B cell (primary cell): ENCODE measurements around the gene CACNA2D3. TPM values are rescaled to one million over a fixed set of nuclear protein-coding genes. Genes with fewer than 3 reads are reported as not detected.

Experiments
- ATAC-seq: fragments of 200-7000 bp; cut with Tn5 transposase; one replicate; pipeline ENCODE4 v1.10.0; 2021; ENCODE audit warnings: low read depth, mild to moderate bottlenecking, moderate number of reproducible peaks, moderate library complexity
- CTCF ChIA-PET: fragments of 350-600 bp; sonication (Branson Sonifier 250); formaldehyde crosslinking; loops from one replicate; lab custom pipeline; 2021; ENCODE audit warnings: antibody characterized with exemption, inconsistent platforms; lab: Charles Lee
- POLR2A ChIA-PET: fragments of 350-600 bp; sonication (Branson Sonifier 250); formaldehyde crosslinking; loops from one replicate; lab custom pipeline; 2021; ENCODE audit warnings: antibody characterized with exemption; lab: Charles Lee
- DNase-seq: peaks from one replicate; pipeline ENCODE4 v3.0.0; 2013
- H2AFZ ChIP-seq: 2 replicates; pipeline ENCODE4 v1.6.1; 2012; ENCODE audit warnings: mild to moderate bottlenecking, low read depth, low read length; ENCODE audit not compliant: insufficient read depth, poor library complexity, severe bottlenecking
- H3K27ac ChIP-seq, 2 donors: 1 replicate in 1 of 2; 2 replicates in 1 of 2; pipeline ENCODE4 v1.5.1; 2012 to 2013; ENCODE audit warnings: low read length in 2 of 2, mild to moderate bottlenecking in 2 of 2, moderate library complexity in 1 of 2
- H3K27me3 ChIP-seq, 4 experiments: fragments of 200-600 bp in 1 of 4; sonication (generic) in 1 of 4; replicated peaks in 1 of 4; 1 replicate in 2 of 4; 2 replicates in 2 of 4; pipeline versions ENCODE4 v1.6.1 to v1.7.0; 2013 to 2016; ENCODE audit warnings: low read length in 3 of 4, mild to moderate bottlenecking in 2 of 4, mixed read lengths in 1 of 4, moderate library complexity in 1 of 4; ENCODE audit not compliant: insufficient read depth in 4 of 4, control insufficient read depth in 3 of 4; ENCODE audit errors: control extremely low read depth in 1 of 4
- H3K36me3 ChIP-seq, 2 experiments: replicated peaks in 1 of 2; 1 replicate in 1 of 2; 2 replicates in 1 of 2; pipeline versions ENCODE4 v1.6.1 to v1.7.1; 2013; ENCODE audit warnings: low read length in 1 of 2; ENCODE audit not compliant: insufficient read depth in 2 of 2, control insufficient read depth in 1 of 2; ENCODE audit errors: control extremely low read depth in 1 of 2, extremely low read depth in 1 of 2
- H3K4me1 ChIP-seq, 2 donors: fragments of 200-600 bp in 1 of 2; sonication (generic) in 1 of 2; 1 replicate in 1 of 2; 2 replicates in 1 of 2; pipeline versions ENCODE4 v1.5.1 to v1.6.1; 2013 to 2017; ENCODE audit warnings: low read length in 2 of 2; ENCODE audit not compliant: control insufficient read depth in 2 of 2, insufficient read depth in 2 of 2
- H3K4me2 ChIP-seq: replicated peaks from 2 replicates; pipeline ENCODE3; 2012; ENCODE audit warnings: mild to moderate bottlenecking, low read depth, low read length; ENCODE audit not compliant: poor library complexity, severe bottlenecking
- H3K4me3 ChIP-seq, 5 experiments: fragments of 200-600 bp in 1 of 5; sonication (generic) in 1 of 5; 1 replicate in 3 of 5; 2 replicates in 2 of 5; pipeline versions ENCODE4 v1.5.1 to v1.7.0; 2011 to 2016; ENCODE audit warnings: low read length in 4 of 5, mild to moderate bottlenecking in 4 of 5, low read depth in 2 of 5, control low read depth in 1 of 5, moderate library complexity in 1 of 5; ENCODE audit not compliant: insufficient read depth in 1 of 5; ENCODE audit errors: control extremely low read depth in 1 of 5, extremely low read depth in 1 of 5
- H3K79me2 ChIP-seq: fragments of 200-600 bp; sonication (generic); one replicate; pipeline ENCODE4 v1.6.0; 2016; ENCODE audit warnings: low read length; ENCODE audit not compliant: control insufficient read depth, insufficient read depth
- H3K9ac ChIP-seq: fragments of 200-600 bp; sonication (generic); 2 replicates; pipeline ENCODE4 v1.6.1; 2017; ENCODE audit warnings: mild to moderate bottlenecking, low read length, moderate library complexity
- H3K9me3 ChIP-seq, 3 donors: one replicate each; pipeline versions ENCODE4 v1.6.1 to v1.7.1; 2013; ENCODE audit warnings: low read length in 2 of 3; ENCODE audit not compliant: control insufficient read depth in 2 of 3, insufficient read depth in 1 of 3; ENCODE audit errors: control extremely low read depth in 1 of 3
- H4K20me1 ChIP-seq: 2 replicates; pipeline ENCODE4 v1.6.0; 2012; ENCODE audit warnings: mild to moderate bottlenecking, low read length; ENCODE audit not compliant: insufficient read depth, control insufficient read depth, poor library complexity, severe bottlenecking
- H3K27ac Mint-ChIP-seq: one replicate; pipeline ENCODE4 v1.8.0; 2021; ENCODE audit warnings: mixed read lengths
- H3K27me3 Mint-ChIP-seq: one replicate; pipeline ENCODE4 v1.8.0; 2021; ENCODE audit warnings: mixed read lengths
- H3K4me1 Mint-ChIP-seq: one replicate; pipeline ENCODE4 v1.8.0; 2021; ENCODE audit warnings: mixed read lengths
- H3K4me3 Mint-ChIP-seq: one replicate; pipeline ENCODE4 v1.8.0; 2021; ENCODE audit warnings: mixed read lengths
- H3K9me3 Mint-ChIP-seq: one replicate; pipeline ENCODE4 v1.8.0; 2022; ENCODE audit warnings: mixed read lengths; ENCODE audit not compliant: insufficient read depth
- CTCF ChIP-seq: fragments of 200-600 bp; IDR thresholded peaks from one replicate; pipeline ENCODE4 v1.8.0; 2022; ENCODE audit warnings: antibody characterized with exemption, mild to moderate bottlenecking
- EZH2 ChIP-seq: IDR thresholded peaks from 2 replicates; pipeline ENCODE4 v1.6.1; 2012; ENCODE audit warnings: borderline replicate concordance, low read depth, mild to moderate bottlenecking, moderate library complexity, low read length; ENCODE audit not compliant: insufficient read depth, poor library complexity, severe bottlenecking
- WGBS: methylation state at CpG from one replicate; pipeline ENCODE4 v1.1.5; 2013; ENCODE audit warnings: missing lambda C conversion rate; ENCODE audit not compliant: insufficient coverage; 5-methylcytosine and 5-hydroxymethylcytosine counted together
- intact Hi-C: fragments of 100-400 bp; cut with micrococcal nuclease; formaldehyde crosslinking; loops from one replicate; pipeline ENCODE4 v1.10.0; 2022
- polyA plus RNA-seq: library from polyadenylated mRNA; depleted of rRNA; stranded (reverse); fragments of >200 nt; gene quantifications from 2 replicates; pipeline ENCODE4 v1.2.3, GENCODE V29; 2012
- total RNA-seq, 2 donors: library from RNA; stranded (reverse); fragments of 120-200 nt in 1 of 2; gene quantifications; 1 replicate in 1 of 2; 2 replicates in 1 of 2; pipeline versions ENCODE4 v1.2.3 to v1.2.4, GENCODE V29; 2013 to 2022

CACNA2D3 gene
- total and polyA plus RNA-seq, 2 donors (not counting 1 experiment from before 2014, with no cell fraction given): not detected

- ATAC-seq: no peak
- no peak for DNase-seq
- H3K9ac ChIP-seq: no peak overlapping the region
- no peak overlapping the region for H3K4me3 ChIP-seq
- H4K20me1 ChIP-seq: no peaks in the 10 kb centered on the region
- Mint-ChIP-seq H3K9me3 (no peaks in the 10 kb centered on the region), H3K4me1 (no peaks in the 10 kb centered on the region), H3K27me3 (peaks cover 4% of the 10 kb centered on the region), H3K27ac (no peak overlapping the region), H3K4me3 (no peak overlapping the region)
- no peaks in the 10 kb centered on the region for H3K79me2 ChIP-seq
- no peak overlapping the region for H3K27ac ChIP-seq
- peaks cover 0 to 16% (median 0%) of the 10 kb centered on the region in 3 donors for H3K9me3 ChIP-seq
- intact Hi-C loops: no loop called here
- CTCF ChIA-PET: no interaction called here
- TF ChIP-seq EZH2 (no peak), CTCF (no peak)
- H2AFZ ChIP-seq: no peak overlapping the region
- no peaks in the 10 kb centered on the region for H3K36me3 ChIP-seq
- no peaks in the 10 kb centered on the region for H3K4me1 ChIP-seq
- H3K4me2 ChIP-seq: no peak overlapping the region
- WGBS: 89% methylated on average over 4 of the region's 6 CpGs
- H3K27me3 ChIP-seq: no peaks in the 10 kb centered on the region
- POLR2A ChIA-PET: no interaction called here
These were observed 409.4 kb downstream of the CACNA2D3 start for GRCh38 chr3:54531741-54532140.

- Histone ChIP-seq H3K36me3 (no peaks in the 10 kb centered on the region), H3K4me1 (no peaks in the 10 kb centered on the region), H3K27me3 (no peaks in the 10 kb centered on the region), H3K4me3 (no peak overlapping the region), H3K9me3 (peaks cover 0 to 13% (median 0%) of the 10 kb centered on the region in 3 donors), H3K79me2 (no peaks in the 10 kb centered on the region), H3K9ac (no peak overlapping the region), H2AFZ (no peak overlapping the region), H3K27ac (no peak overlapping the region), H3K4me2 (no peak overlapping the region), H4K20me1 (no peaks in the 10 kb centered on the region)
- ChIA-PET CTCF (no interaction called here), POLR2A (no interaction called here)
- Mint-ChIP-seq H3K27ac (no peak overlapping the region), H3K27me3 (peaks cover 4% of the 10 kb centered on the region), H3K4me3 (no peak overlapping the region), H3K4me1 (no peaks in the 10 kb centered on the region), H3K9me3 (no peaks in the 10 kb centered on the region)
- intact Hi-C loops: no loop called here
- ATAC-seq: no peak
- no peak for TF ChIP-seq CTCF
- no peak for TF ChIP-seq EZH2
- no peak for DNase-seq
- WGBS: 46% methylated on average over 3 of the region's 4 CpGs
These were observed 411.5 kb downstream of the CACNA2D3 start for GRCh38 chr3:54533856-54534255.
